ENCODE measurements around the gene PARVB. TPM values are rescaled to one million over a fixed set of nuclear protein-coding genes. Genes with fewer than 3 reads are reported as not detected.

The PARVB gene
- total and polyA plus RNA-seq, 2 donors (not counting 1 experiment from before 2014, with no cell fraction given), result 12.1 to 47.3 TPM

GRCh38 chr22:44020981-44021380, 3.1 kb upstream of the PARVB start:
- H2AFZ ChIP-seq (ENCODE audit: low read length), result no peak overlapping the region
- peaks cover 8% of the 10 kb centered on the region for H3K4me1 ChIP-seq (ENCODE audit: control insufficient read depth, extremely low read depth, insufficient read depth, low read length)
- peaks cover 8% of the 10 kb centered on the region for H3K79me2 ChIP-seq (ENCODE audit: control insufficient read depth, insufficient read depth, low read length)
- H3K27ac ChIP-seq (ENCODE audit: insufficient read depth, low read length), result peak overlapping the region; percentile 73
- no peaks in the 10 kb centered on the region for H3K9me3 ChIP-seq (ENCODE audit: control insufficient read depth, insufficient read depth, low read depth, low read length)
- TF ChIP-seq EZH2 (IDR thresholded peaks at IDR 0.05; ENCODE audit: low read length, missing control alignments) (no peak), CTCF (conservative IDR thresholded peaks at IDR 0.05 in 1 of 2, IDR thresholded peaks at IDR 0.05 in 1 of 2; ENCODE audit: low read depth in 1 of 2, low read length in 2 of 2) (no peak)
- peaks cover 2% of the 10 kb centered on the region for H3K36me3 ChIP-seq (ENCODE audit: control insufficient read depth, insufficient read depth, low read length)
- H3K4me2 ChIP-seq (ENCODE audit: extremely low read depth, insufficient read depth, low read length), result peak overlapping the region; percentile 33
- H3K27me3 ChIP-seq (ENCODE audit: control insufficient read depth, insufficient read depth, low read length), result no peaks in the 10 kb centered on the region
- peak; percentile 26 to 72 for DNase-seq (ENCODE audit: low read depth in 2 of 2)
- no peak overlapping the region for H3K9ac ChIP-seq (ENCODE audit: insufficient read depth, low read length)
- H4K20me1 ChIP-seq (ENCODE audit: control insufficient read depth, extremely low read depth, insufficient read depth, low read length), result no peaks in the 10 kb centered on the region
- H3K4me3 ChIP-seq (replicated peaks in 1 of 4; ENCODE audit: control extremely low read depth in 1 of 4, insufficient read depth in 1 of 4, low read depth in 3 of 4, low read length in 4 of 4), result no peak overlapping the region

- Histone ChIP-seq H3K4me1 (ENCODE audit: control insufficient read depth, extremely low read depth, insufficient read depth, low read length) (peaks cover 8% of the 10 kb centered on the region), H3K4me3 (replicated peaks in 1 of 4; ENCODE audit: control extremely low read depth in 1 of 4, insufficient read depth in 1 of 4, low read depth in 3 of 4, low read length in 4 of 4) (peak overlapping the region; percentile 55 to 67 (median 64)), H3K79me2 (ENCODE audit: control insufficient read depth, insufficient read depth, low read length) (peaks cover 12% of the 10 kb centered on the region), H3K9ac (ENCODE audit: insufficient read depth, low read length) (peak overlapping the region; percentile 90), H3K9me3 (ENCODE audit: control insufficient read depth, insufficient read depth, low read depth, low read length) (no peaks in the 10 kb centered on the region), H3K27me3 (ENCODE audit: control insufficient read depth, insufficient read depth, low read length) (no peaks in the 10 kb centered on the region), H4K20me1 (ENCODE audit: control insufficient read depth, extremely low read depth, insufficient read depth, low read length) (no peaks in the 10 kb centered on the region), H3K36me3 (ENCODE audit: control insufficient read depth, insufficient read depth, low read length) (peaks cover under 1% of the 10 kb centered on the region), H3K4me2 (ENCODE audit: extremely low read depth, insufficient read depth, low read length) (peak overlapping the region; percentile 91), H3K27ac (ENCODE audit: insufficient read depth, low read length) (peak overlapping the region; percentile 91), H2AFZ (ENCODE audit: low read length) (peak overlapping the region; percentile 86)
- peak; percentile 32 to 40 for DNase-seq (ENCODE audit: low read depth in 2 of 2)
- no peak for TF ChIP-seq CTCF (conservative IDR thresholded peaks at IDR 0.05 in 1 of 2, IDR thresholded peaks at IDR 0.05 in 1 of 2; ENCODE audit: low read depth in 1 of 2, low read length in 2 of 2)
- no peak for TF ChIP-seq EZH2 (IDR thresholded peaks at IDR 0.05; ENCODE audit: low read length, missing control alignments)
Measured at GRCh38 chr22:44023404-44024287, 456 bp upstream of the PARVB start.

- Histone ChIP-seq H3K27ac (ENCODE audit: insufficient read depth, low read length) (peak overlapping the region; percentile 61), H3K4me2 (ENCODE audit: extremely low read depth, insufficient read depth, low read length) (peak overlapping the region; percentile 87), H3K9me3 (ENCODE audit: control insufficient read depth, insufficient read depth, low read depth, low read length) (no peaks in the 10 kb centered on the region), H3K27me3 (ENCODE audit: control insufficient read depth, insufficient read depth, low read length) (no peaks in the 10 kb centered on the region), H3K79me2 (ENCODE audit: control insufficient read depth, insufficient read depth, low read length) (peaks cover 12% of the 10 kb centered on the region), H3K4me3 (replicated peaks in 1 of 4; ENCODE audit: control extremely low read depth in 1 of 4, insufficient read depth in 1 of 4, low read depth in 3 of 4, low read length in 4 of 4) (peak overlapping the region; percentile 41 to 59 (median 54)), H2AFZ (ENCODE audit: low read length) (no peak overlapping the region), H3K4me1 (ENCODE audit: control insufficient read depth, extremely low read depth, insufficient read depth, low read length) (peaks cover 8% of the 10 kb centered on the region), H4K20me1 (ENCODE audit: control insufficient read depth, extremely low read depth, insufficient read depth, low read length) (no peaks in the 10 kb centered on the region), H3K9ac (ENCODE audit: insufficient read depth, low read length) (no peak overlapping the region), H3K36me3 (ENCODE audit: control insufficient read depth, insufficient read depth, low read length) (no peaks in the 10 kb centered on the region)
- TF ChIP-seq EZH2 (IDR thresholded peaks at IDR 0.05; ENCODE audit: low read length, missing control alignments) (no peak), CTCF (conservative IDR thresholded peaks at IDR 0.05 in 1 of 2, IDR thresholded peaks at IDR 0.05 in 1 of 2; ENCODE audit: low read depth in 1 of 2, low read length in 2 of 2) (no peak)
- no peak for DNase-seq (ENCODE audit: low read depth in 2 of 2)
Measured at GRCh38 chr22:44025171-44026065, 1.3 kb downstream of the PARVB start.
